Measurements from ENCODE around the gene AP2A1.
A peak's percentile ranks its signal among the peaks of the same experiment; 100 is the strongest.

The AP2A1 gene

GRCh38 chr19:49839713-49840112, 72.9 kb downstream of the AP2A1 start:
- no peak for DNase-seq (ENCODE audit: low read depth)

- DNase-seq (ENCODE audit: low read depth): no peak
Observed at GRCh38 chr19:49840321-49840720, 73.5 kb downstream of the AP2A1 start.

GRCh38 chr19:49840736-49841249, 74.0 kb downstream of the AP2A1 start:
- no peak for DNase-seq (ENCODE audit: low read depth)

GRCh38 chr19:49843265-49843664, 76.5 kb downstream of the AP2A1 start:
- no peak for DNase-seq (ENCODE audit: low read depth)

GRCh38 chr19:49844138-49845095, 77.6 kb downstream of the AP2A1 start:
- DNase-seq (ENCODE audit: low read depth): no peak

- DNase-seq (ENCODE audit: low read depth): no peak
Observed at GRCh38 chr19:49845414-49845813, 78.6 kb downstream of the AP2A1 start.

- DNase-seq (ENCODE audit: low read depth): no peak
Observed at GRCh38 chr19:49846408-49846807, 79.6 kb downstream of the AP2A1 start.

- DNase-seq (ENCODE audit: low read depth): peak; percentile 61
Observed at GRCh38 chr19:49847731-49848696, 81.2 kb downstream of the AP2A1 start.

GRCh38 chr19:49848938-49849337, 82.1 kb downstream of the AP2A1 start:
- DNase-seq (ENCODE audit: low read depth): no peak

GRCh38 chr19:49849433-49850220, 82.8 kb downstream of the AP2A1 start:
- no peak for DNase-seq (ENCODE audit: low read depth)

- no peak for DNase-seq (ENCODE audit: low read depth)
Observed at GRCh38 chr19:49850221-49850486, 83.4 kb downstream of the AP2A1 start.

- peak; percentile 80 for DNase-seq (ENCODE audit: low read depth)
Observed at GRCh38 chr19:49850487-49851342, 83.9 kb downstream of the AP2A1 start, which contains the start of gene PTOV1. Gene PTOV1 (plus strand): TSS chr19:49851159.

GRCh38 chr19:49851456-49852259, 84.9 kb downstream of the AP2A1 start:
- DNase-seq (ENCODE audit: low read depth): no peak

GRCh38 chr19:49852631-49853126, 85.9 kb downstream of the AP2A1 start:
- DNase-seq (ENCODE audit: low read depth): no peak

- DNase-seq (ENCODE audit: low read depth): no peak
Observed at GRCh38 chr19:49853852-49854377, 87.1 kb downstream of the AP2A1 start.

- no peak for DNase-seq (ENCODE audit: low read depth)
Observed at GRCh38 chr19:49854378-49855263, 87.8 kb downstream of the AP2A1 start.

- no peak for DNase-seq (ENCODE audit: low read depth)
Observed at GRCh38 chr19:49855277-49855675, 88.5 kb downstream of the AP2A1 start.
